Ectodermal cell (in vitro differentiated cells): ENCODE measurements around the gene ZNF778.

Experiments used
- H3K27ac ChIP-seq: 2 replicates; pipeline ENCODE4 v1.7.0; 2013; ENCODE audit warnings: mild to moderate bottlenecking, low read depth, low read length; ENCODE audit not compliant: insufficient read depth, poor library complexity, severe bottlenecking
- H3K27me3 ChIP-seq: 2 replicates; pipeline ENCODE4 v1.7.0; 2013; ENCODE audit warnings: mild to moderate bottlenecking, low read length; ENCODE audit not compliant: insufficient read depth, control insufficient read depth, poor library complexity, severe bottlenecking
- H3K36me3 ChIP-seq: one replicate; pipeline ENCODE4 v1.7.0; 2013; ENCODE audit warnings: low read length; ENCODE audit not compliant: control insufficient read depth, insufficient read depth
- H3K4me1 ChIP-seq: one replicate; pipeline ENCODE4 v1.7.0; 2013; ENCODE audit warnings: low read length; ENCODE audit not compliant: control insufficient read depth, insufficient read depth
- H3K4me3 ChIP-seq: 2 replicates; pipeline ENCODE4 v1.7.0; 2013; ENCODE audit warnings: low read depth, low read length, control low read depth; ENCODE audit not compliant: insufficient read depth
- H3K9me3 ChIP-seq: 2 replicates; pipeline ENCODE4 v1.7.0; 2013; ENCODE audit warnings: mild to moderate bottlenecking, low read length, moderate library complexity; ENCODE audit not compliant: control insufficient read depth
- WGBS, 2 experiments: methylation state at CpG; one replicate each; pipeline ENCODE4 v1.1.7; 2013; ENCODE audit warnings: missing lambda C conversion rate in 2 of 2; 5-methylcytosine and 5-hydroxymethylcytosine counted together

Gene ZNF778

GRCh38 chr16:89270666-89271345, 53.3 kb downstream of the ZNF778 start:
- no peaks in the 10 kb centered on the region for H3K9me3 ChIP-seq
- no peak overlapping the region for H3K4me3 ChIP-seq
- H3K36me3 ChIP-seq: peaks cover 26% of the 10 kb centered on the region
- no peaks in the 10 kb centered on the region for H3K27me3 ChIP-seq
- WGBS, 2 experiments: 95 to 97% methylated on average over 32 of the region's 32 CpGs
- no peaks in the 10 kb centered on the region for H3K4me1 ChIP-seq
- H3K27ac ChIP-seq: no peak overlapping the region

GRCh38 chr16:89272631-89273030, 55.1 kb downstream of the ZNF778 start:
- Histone ChIP-seq H3K4me3 (no peak overlapping the region), H3K36me3 (peaks cover 26% of the 10 kb centered on the region), H3K9me3 (no peaks in the 10 kb centered on the region), H3K4me1 (no peaks in the 10 kb centered on the region), H3K27ac (no peak overlapping the region), H3K27me3 (no peaks in the 10 kb centered on the region)
- 98% methylated on average over 6 of the region's 6 CpGs for WGBS, 2 experiments

- H3K27me3 ChIP-seq: no peaks in the 10 kb centered on the region
- H3K27ac ChIP-seq: no peak overlapping the region
- H3K9me3 ChIP-seq: no peaks in the 10 kb centered on the region
- peaks cover 29% of the 10 kb centered on the region for H3K36me3 ChIP-seq
- H3K4me1 ChIP-seq: no peaks in the 10 kb centered on the region
- H3K4me3 ChIP-seq: no peak overlapping the region
- 95 to 97% methylated on average over 19 of the region's 19 CpGs for WGBS, 2 experiments
These were observed 56.4 kb downstream of the ZNF778 start for GRCh38 chr16:89273741-89274472.

GRCh38 chr16:89274561-89275283, 57.2 kb downstream of the ZNF778 start:
- WGBS, 2 experiments: 95 to 97% methylated on average over 30 of the region's 30 CpGs
- H3K9me3 ChIP-seq: no peaks in the 10 kb centered on the region
- no peak overlapping the region for H3K4me3 ChIP-seq
- no peaks in the 10 kb centered on the region for H3K27me3 ChIP-seq
- H3K27ac ChIP-seq: no peak overlapping the region
- no peaks in the 10 kb centered on the region for H3K4me1 ChIP-seq
- peaks cover 28% of the 10 kb centered on the region for H3K36me3 ChIP-seq

GRCh38 chr16:89275284-89275584, 57.7 kb downstream of the ZNF778 start:
- Histone ChIP-seq H3K4me1 (no peaks in the 10 kb centered on the region), H3K9me3 (no peaks in the 10 kb centered on the region), H3K36me3 (peaks cover 27% of the 10 kb centered on the region), H3K27ac (no peak overlapping the region), H3K27me3 (no peaks in the 10 kb centered on the region), H3K4me3 (no peak overlapping the region)
- WGBS, 2 experiments: 95 to 97% methylated on average over 11 of the region's 11 CpGs

GRCh38 chr16:89275837-89276720, 58.6 kb downstream of the ZNF778 start:
- Histone ChIP-seq H3K27ac (no peak overlapping the region), H3K36me3 (peaks cover 32% of the 10 kb centered on the region), H3K27me3 (no peaks in the 10 kb centered on the region), H3K4me1 (no peaks in the 10 kb centered on the region), H3K9me3 (no peaks in the 10 kb centered on the region), H3K4me3 (no peak overlapping the region)
- WGBS, 2 experiments: 95% methylated on average over 39 of the region's 39 CpGs

GRCh38 chr16:89277049-89277448, 59.5 kb downstream of the ZNF778 start:
- no peaks in the 10 kb centered on the region for H3K4me1 ChIP-seq
- H3K9me3 ChIP-seq: no peaks in the 10 kb centered on the region
- H3K36me3 ChIP-seq: peaks cover 38% of the 10 kb centered on the region
- H3K4me3 ChIP-seq: no peak overlapping the region
- no peak overlapping the region for H3K27ac ChIP-seq
- no peaks in the 10 kb centered on the region for H3K27me3 ChIP-seq
- 95% methylated on average over 9 of the region's 9 CpGs for WGBS, 2 experiments

- Histone ChIP-seq H3K4me3 (no peak overlapping the region), H3K36me3 (peaks cover 44% of the 10 kb centered on the region), H3K9me3 (no peaks in the 10 kb centered on the region), H3K27me3 (no peaks in the 10 kb centered on the region), H3K4me1 (no peaks in the 10 kb centered on the region), H3K27ac (no peak overlapping the region)
- 93% methylated on average over 33 of the region's 33 CpGs for WGBS, 2 experiments
These were observed 60.3 kb downstream of the ZNF778 start for GRCh38 chr16:89277641-89278341.

- H3K4me3 ChIP-seq: no peak overlapping the region
These were observed 61.1 kb downstream of the ZNF778 start for GRCh38 chr16:89278441-89279240.

More at GRCh38 chr16:89278441-89279240, 61.1 kb downstream of the ZNF778 start:
- H3K36me3 ChIP-seq: peaks cover 44% of the 10 kb centered on the region
- no peaks in the 10 kb centered on the region for H3K27me3 ChIP-seq
- no peaks in the 10 kb centered on the region for H3K4me1 ChIP-seq
- 95 to 96% methylated on average over 36 of the region's 36 CpGs for WGBS, 2 experiments
- H3K9me3 ChIP-seq: no peaks in the 10 kb centered on the region
- no peak overlapping the region for H3K27ac ChIP-seq
